ENCODE measurements around the gene FRAT1.

FRAT1 gene

GRCh38 chr10:97367126-97367649 lies 48.1 kb downstream of the FRAT1 start:
- no peak for DNase-seq (ENCODE audit: low spot score)

Data from GM03348 (cell line).